CD14-positive monocyte (primary cell): ENCODE data around the gene CAPSL. TPM values are rescaled to one million over a fixed set of nuclear protein-coding genes. Genes with fewer than 3 reads are reported as not detected.

Experiments used
- DNase-seq, 3 donors: peaks; one replicate each; pipeline ENCODE4 v3.0.0-alpha.2; 2011 to 2022
- H2AFZ ChIP-seq: 2 replicates; pipeline ENCODE4 v1.6.0; 2012; ENCODE audit warnings: mild to moderate bottlenecking, low read depth, low read length, inconsistent platforms; ENCODE audit not compliant: insufficient read depth, poor library complexity, severe bottlenecking
- H3K27ac ChIP-seq, 2 donors: 1 replicate in 1 of 2; 2 replicates in 1 of 2; pipeline ENCODE4 v1.5.1; 2012 to 2013; ENCODE audit warnings: low read length in 2 of 2, control low read depth in 1 of 2, inconsistent platforms in 1 of 2, low read depth in 1 of 2, mild to moderate bottlenecking in 1 of 2
- H3K27me3 ChIP-seq, 2 donors: one replicate each; pipeline versions ENCODE4 v1.6.0 to v1.6.1; 2011 to 2013; ENCODE audit warnings: low read length in 2 of 2; ENCODE audit not compliant: control insufficient read depth in 2 of 2, insufficient read depth in 2 of 2
- H3K36me3 ChIP-seq, 2 donors: replicated peaks in 1 of 2; 1 replicate in 1 of 2; 2 replicates in 1 of 2; pipeline versions ENCODE4 v1.5.1 to v1.6.1; 2012 to 2013; ENCODE audit warnings: low read length in 2 of 2, control low read depth in 1 of 2, inconsistent platforms in 1 of 2, mild to moderate bottlenecking in 1 of 2; ENCODE audit not compliant: insufficient read depth in 2 of 2, control insufficient read depth in 1 of 2
- H3K4me1 ChIP-seq, 2 donors: 1 replicate in 1 of 2; 2 replicates in 1 of 2; pipeline versions ENCODE4 v1.5.1 to v1.6.1; 2012 to 2013; ENCODE audit warnings: low read length in 2 of 2, control low read depth in 1 of 2, inconsistent platforms in 1 of 2, mild to moderate bottlenecking in 1 of 2, moderate library complexity in 1 of 2; ENCODE audit not compliant: insufficient read depth in 2 of 2, control insufficient read depth in 1 of 2
- H3K4me2 ChIP-seq: replicated peaks from 2 replicates; pipeline ENCODE3; 2012; ENCODE audit warnings: low read length, moderate library complexity, mild to moderate bottlenecking; ENCODE audit not compliant: poor library complexity, severe bottlenecking; ENCODE audit errors: extremely low read depth
- H3K4me3 ChIP-seq, 3 experiments: fragments of 200-600 bp in 1 of 3; sonication (generic) in 1 of 3; replicated peaks in 1 of 3; 1 replicate in 2 of 3; 2 replicates in 1 of 3; pipeline ENCODE4 v1.5.1; 2011 to 2013; ENCODE audit warnings: low read length in 3 of 3, mild to moderate bottlenecking in 3 of 3, control low read depth in 2 of 3, low read depth in 2 of 3, inconsistent platforms in 1 of 3, moderate library complexity in 1 of 3
- H3K79me2 ChIP-seq: 2 replicates; pipeline ENCODE4 v1.6.0; 2012; ENCODE audit warnings: mild to moderate bottlenecking, control low read depth, inconsistent platforms, low read length, moderate library complexity; ENCODE audit not compliant: insufficient read depth
- H3K9ac ChIP-seq: 2 replicates; pipeline ENCODE4 v1.6.0; 2017; ENCODE audit warnings: low read length, mild to moderate bottlenecking; ENCODE audit not compliant: insufficient read depth, poor library complexity, severe bottlenecking
- H3K9me3 ChIP-seq, 2 donors: replicated peaks in 1 of 2; 1 replicate in 1 of 2; 2 replicates in 1 of 2; pipeline versions ENCODE4 v1.5.1 to v1.6.1; 2012 to 2013; ENCODE audit warnings: low read length in 2 of 2, control low read depth in 1 of 2; ENCODE audit not compliant: control insufficient read depth in 1 of 2, insufficient read depth in 1 of 2
- H4K20me1 ChIP-seq: 2 replicates; pipeline ENCODE4 v1.6.0; 2012; ENCODE audit warnings: mild to moderate bottlenecking, low read length, control low read depth, moderate library complexity; ENCODE audit not compliant: insufficient read depth
- H3K27ac Mint-ChIP-seq, 7 donors: one replicate each; pipeline ENCODE4 v1.8.0; 2020; ENCODE audit warnings: mild to moderate bottlenecking in 7 of 7, mixed read lengths in 7 of 7, moderate library complexity in 6 of 7, inconsistent platforms in 2 of 7
- H3K27me3 Mint-ChIP-seq, 3 donors: one replicate each; pipeline ENCODE4 v1.8.0; 2021 to 2022; ENCODE audit warnings: low read depth in 3 of 3, mild to moderate bottlenecking in 3 of 3, mixed read lengths in 3 of 3, moderate library complexity in 3 of 3, inconsistent platforms in 1 of 3
- H3K36me3 Mint-ChIP-seq, 2 donors: one replicate each; pipeline ENCODE4 v1.8.0; 2020; ENCODE audit warnings: mixed read lengths in 2 of 2, inconsistent platforms in 1 of 2, mild to moderate bottlenecking in 1 of 2
- H3K4me1 Mint-ChIP-seq: one replicate; pipeline ENCODE4 v1.8.0; 2020; ENCODE audit warnings: mild to moderate bottlenecking, mixed read lengths
- H3K4me3 Mint-ChIP-seq, 2 donors: one replicate each; pipeline ENCODE4 v1.8.0; 2020; ENCODE audit warnings: mild to moderate bottlenecking in 2 of 2, mixed read lengths in 2 of 2, moderate library complexity in 1 of 2
- H3K9me3 Mint-ChIP-seq, 7 donors: one replicate each; pipeline ENCODE4 v1.8.0; 2020 to 2022; ENCODE audit warnings: mixed read lengths in 7 of 7, mild to moderate bottlenecking in 6 of 7, moderate library complexity in 6 of 7, inconsistent platforms in 2 of 7
- CTCF ChIP-seq: fragments of 200-600 bp; IDR thresholded peaks from one replicate; pipeline ENCODE4 v1.8.0; 2022; ENCODE audit warnings: antibody characterized with exemption, mild to moderate bottlenecking
- WGBS: methylation state at CpG from one replicate; pipeline ENCODE4 v1.1.5; 2013; ENCODE audit warnings: missing lambda C conversion rate; ENCODE audit not compliant: insufficient coverage; 5-methylcytosine and 5-hydroxymethylcytosine counted together
- intact Hi-C, 2 donors: fragments of 100-400 bp; cut with micrococcal nuclease; formaldehyde crosslinking; loops; one replicate each; pipeline versions ENCODE4 v1.15.0 to v1.15.1; 2023
- polyA plus RNA-seq, 3 donors: library from polyadenylated mRNA; depleted of rRNA in 1 of 3; unstranded in 2 of 3; stranded (reverse) in 1 of 3; fragments of 300-500 nt in 2 of 3; fragments of >200 nt in 1 of 3; fragmentation: Illumina TruSeq in 2 of 3; gene quantifications; 1 replicate in 2 of 3; 2 replicates in 1 of 3; pipeline ENCODE4 v1.2.3, GENCODE V29; 2012 to 2021

Gene CAPSL
- polyA plus RNA-seq, 3 donors: not detected

- H3K4me2 ChIP-seq: no peak overlapping the region
- no peaks in the 10 kb centered on the region for H3K79me2 ChIP-seq
- H3K4me3 ChIP-seq: no peak overlapping the region
- peaks cover 0 to 2% (median 0%) of the 10 kb centered on the region in 7 donors for H3K9me3 Mint-ChIP-seq
- TF ChIP-seq CTCF: no peak
- H3K27ac ChIP-seq: no peak overlapping the region
- peaks cover 0 to under 1% of the 10 kb centered on the region in 2 donors for H3K4me1 ChIP-seq
- 80% methylated on average over 2 of the region's 2 CpGs for WGBS
- no peak for DNase-seq
- no peaks in the 10 kb centered on the region for H3K36me3 Mint-ChIP-seq
- H3K27ac Mint-ChIP-seq: no peak overlapping the region
- H2AFZ ChIP-seq: no peak overlapping the region
- no peaks in the 10 kb centered on the region for H3K9me3 ChIP-seq
- no peaks in the 10 kb centered on the region for H3K27me3 ChIP-seq
- H4K20me1 ChIP-seq: no peaks in the 10 kb centered on the region
- H3K4me1 Mint-ChIP-seq: peaks cover 2% of the 10 kb centered on the region
- no peak overlapping the region for H3K4me3 Mint-ChIP-seq
- intact Hi-C loops: no loop called here
- H3K27me3 Mint-ChIP-seq: peaks cover 0 to 2% (median 0%) of the 10 kb centered on the region in 3 donors
- H3K36me3 ChIP-seq: no peaks in the 10 kb centered on the region
- no peak overlapping the region for H3K9ac ChIP-seq
These were observed 76.3 kb downstream of the CAPSL start for GRCh38 chr5:35862126-35862525.

GRCh38 chr5:35861718-35862117, 76.7 kb downstream of the CAPSL start:
- no peak for TF ChIP-seq CTCF
- Histone ChIP-seq H3K9me3 (no peaks in the 10 kb centered on the region), H3K27ac (no peak overlapping the region), H3K36me3 (no peaks in the 10 kb centered on the region), H3K4me1 (peaks cover 1 to 5% of the 10 kb centered on the region in 2 donors), H3K4me2 (no peak overlapping the region), H3K79me2 (no peaks in the 10 kb centered on the region), H3K4me3 (no peak overlapping the region), H2AFZ (no peak overlapping the region), H3K9ac (no peak overlapping the region), H3K27me3 (no peaks in the 10 kb centered on the region), H4K20me1 (no peaks in the 10 kb centered on the region)
- no CpG with 5 or more reads among the region's 1 CpG for WGBS
- DNase-seq: no peak
- no peaks in the 10 kb centered on the region for H3K36me3 Mint-ChIP-seq
- H3K4me1 Mint-ChIP-seq: peaks cover 6% of the 10 kb centered on the region
- peaks cover 0 to 2% (median 0%) of the 10 kb centered on the region in 7 donors for H3K9me3 Mint-ChIP-seq
- no peak overlapping the region for H3K27ac Mint-ChIP-seq
- peaks cover 0 to 2% (median 0%) of the 10 kb centered on the region in 3 donors for H3K27me3 Mint-ChIP-seq
- intact Hi-C loops: no loop called here
- H3K4me3 Mint-ChIP-seq: no peak overlapping the region
